WI38 (cell line): ENCODE results near the gene MACROD2.

Source experiments
- H3K4me3 ChIP-seq: 2 replicates; pipeline ENCODE4 v1.5.1; 2011; ENCODE audit warnings: low read depth, mild to moderate bottlenecking, control low read depth, low read length
- TF ChIP-seq, protein P1 (sequence below): IDR thresholded peaks from 2 replicates; pipeline ENCODE4 v1.5.1; 2012; ENCODE audit warnings: low read depth, mild to moderate bottlenecking, control low read depth, low read length

MACROD2 gene

DNA sequence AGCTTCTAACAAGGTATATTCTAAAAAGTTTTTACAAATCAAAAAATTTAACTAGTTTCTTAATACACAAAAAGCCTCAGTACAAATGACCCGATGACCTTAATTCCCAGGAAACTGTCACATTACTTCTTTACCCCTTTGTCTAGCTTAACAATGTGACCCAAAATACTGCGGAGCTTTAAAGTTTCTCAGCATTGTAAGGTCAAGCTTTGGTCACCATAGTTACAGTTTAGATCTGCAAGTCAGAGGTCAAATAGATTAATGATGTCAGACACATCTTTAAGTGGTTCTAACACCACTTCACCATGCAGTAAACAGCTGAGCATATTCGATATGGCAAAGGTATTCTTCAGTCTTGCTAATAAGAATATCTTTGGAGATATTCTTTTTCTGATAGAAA is 378.9 kb downstream of the MACROD2 start:
- H3K4me3 ChIP-seq = no peak overlapping the region
- TF ChIP-seq, protein P1, sequence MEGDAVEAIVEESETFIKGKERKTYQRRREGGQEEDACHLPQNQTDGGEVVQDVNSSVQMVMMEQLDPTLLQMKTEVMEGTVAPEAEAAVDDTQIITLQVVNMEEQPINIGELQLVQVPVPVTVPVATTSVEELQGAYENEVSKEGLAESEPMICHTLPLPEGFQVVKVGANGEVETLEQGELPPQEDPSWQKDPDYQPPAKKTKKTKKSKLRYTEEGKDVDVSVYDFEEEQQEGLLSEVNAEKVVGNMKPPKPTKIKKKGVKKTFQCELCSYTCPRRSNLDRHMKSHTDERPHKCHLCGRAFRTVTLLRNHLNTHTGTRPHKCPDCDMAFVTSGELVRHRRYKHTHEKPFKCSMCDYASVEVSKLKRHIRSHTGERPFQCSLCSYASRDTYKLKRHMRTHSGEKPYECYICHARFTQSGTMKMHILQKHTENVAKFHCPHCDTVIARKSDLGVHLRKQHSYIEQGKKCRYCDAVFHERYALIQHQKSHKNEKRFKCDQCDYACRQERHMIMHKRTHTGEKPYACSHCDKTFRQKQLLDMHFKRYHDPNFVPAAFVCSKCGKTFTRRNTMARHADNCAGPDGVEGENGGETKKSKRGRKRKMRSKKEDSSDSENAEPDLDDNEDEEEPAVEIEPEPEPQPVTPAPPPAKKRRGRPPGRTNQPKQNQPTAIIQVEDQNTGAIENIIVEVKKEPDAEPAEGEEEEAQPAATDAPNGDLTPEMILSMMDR = no peak

DNA sequence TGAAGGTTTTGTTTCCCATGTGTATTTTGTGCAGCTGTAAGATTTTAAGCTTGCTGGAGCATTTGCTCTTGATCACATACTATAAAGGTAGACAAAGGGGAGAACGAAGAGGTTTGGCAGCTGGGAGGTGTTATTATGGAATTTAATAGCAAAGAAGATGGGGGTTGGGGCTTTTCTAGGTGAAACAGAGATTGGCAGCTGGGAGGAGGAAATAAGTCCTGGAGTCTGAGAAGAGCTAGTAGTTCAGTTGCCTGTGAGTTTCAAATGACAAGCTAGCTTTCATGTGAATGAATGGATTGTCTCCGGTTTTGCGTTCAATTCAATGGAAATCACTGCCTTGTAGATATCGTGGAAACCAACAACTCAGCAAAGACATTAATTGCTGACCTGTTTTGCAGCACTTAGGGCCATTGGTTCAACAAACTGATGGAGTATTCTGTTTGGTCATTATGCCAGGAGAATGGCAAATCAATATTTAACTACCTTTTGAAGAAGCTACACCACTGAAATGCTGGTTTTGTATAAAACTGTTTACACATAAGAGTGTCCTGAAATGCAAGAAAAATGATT is 380.2 kb downstream of the MACROD2 start:
- TF ChIP-seq, protein P1 = no peak

DNA sequence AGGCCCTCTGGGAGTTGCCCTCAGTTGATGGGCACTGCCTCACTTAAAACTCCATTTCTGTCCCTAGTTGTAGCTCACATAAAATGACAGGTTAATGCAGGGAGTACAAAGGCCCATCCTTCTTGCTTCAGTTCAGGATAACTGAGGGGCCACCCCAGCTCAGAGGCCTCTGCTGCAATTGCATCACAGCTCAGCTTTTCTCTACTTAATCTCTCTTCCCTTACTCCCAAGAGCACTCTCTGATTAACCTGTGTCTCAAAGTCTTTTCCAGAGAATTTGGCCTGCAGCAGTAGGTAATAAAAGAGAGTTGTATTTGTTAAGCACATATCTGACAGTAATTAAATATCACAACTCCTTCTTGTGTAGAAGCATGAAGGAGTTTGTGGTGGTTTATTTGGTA is 383.0 kb downstream of the MACROD2 start:
- TF ChIP-seq, protein P1 = no peak
- no peak overlapping the region for H3K4me3 ChIP-seq

More for the DNA sequence above, 380.2 kb downstream of the MACROD2 start:
- H3K4me3 ChIP-seq = no peak overlapping the region

DNA sequence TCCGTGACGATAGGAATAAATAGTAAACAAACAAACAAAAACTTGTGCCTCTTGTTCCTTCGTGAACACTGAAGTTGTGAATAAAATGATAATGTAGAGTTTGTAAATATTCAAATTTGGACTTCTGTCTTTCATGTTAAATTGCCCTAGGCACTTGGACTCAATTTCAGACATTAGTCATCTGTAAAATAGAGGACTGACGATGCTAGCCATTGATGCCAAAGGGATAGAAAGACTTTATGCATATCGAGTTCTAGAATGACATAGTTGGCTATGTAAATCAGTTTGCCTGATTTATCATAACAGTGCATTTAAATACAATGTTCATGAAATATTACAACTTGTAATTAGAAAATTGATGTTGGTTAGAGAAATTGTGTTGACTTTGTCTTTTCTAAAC is 388.0 kb downstream of the MACROD2 start:
- TF ChIP-seq, protein P1 = no peak
- no peak overlapping the region for H3K4me3 ChIP-seq

DNA sequence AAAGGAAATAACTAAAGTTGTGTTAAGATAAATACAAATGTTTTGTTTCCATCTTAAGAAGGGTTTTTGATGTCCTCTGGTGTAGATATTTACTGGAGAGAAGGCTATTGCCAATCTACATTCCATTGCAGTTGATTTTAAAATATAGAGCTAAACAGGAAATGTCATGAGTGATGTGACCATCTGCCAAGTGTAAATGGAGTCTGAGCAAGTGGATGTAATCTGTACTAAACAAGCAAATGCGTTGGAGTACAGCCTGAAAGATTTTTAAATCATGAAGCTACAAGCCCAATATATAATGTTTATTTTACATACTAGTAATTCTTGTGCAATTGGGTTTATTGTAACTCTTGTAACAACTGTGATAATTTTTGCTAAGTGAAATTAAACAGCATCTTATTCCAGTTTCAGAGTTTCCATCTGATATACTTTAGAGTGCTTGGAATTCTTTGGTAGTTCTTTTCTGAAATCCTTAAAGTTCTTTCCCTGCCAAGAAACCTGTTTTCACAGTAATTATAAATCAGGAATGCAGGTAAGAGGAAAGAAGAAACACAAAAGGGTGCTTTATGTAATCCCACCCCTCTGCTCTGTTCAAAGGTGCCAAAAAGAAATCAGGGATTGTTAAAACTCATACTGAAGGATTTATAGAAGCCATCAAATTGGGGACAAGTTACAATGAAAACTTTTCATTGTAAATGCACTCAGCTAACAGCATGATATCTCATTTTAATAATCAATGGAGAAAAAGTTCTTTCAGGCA is 389.3 kb downstream of the MACROD2 start:
- no peak overlapping the region for H3K4me3 ChIP-seq
- TF ChIP-seq, protein P1 = no peak

DNA sequence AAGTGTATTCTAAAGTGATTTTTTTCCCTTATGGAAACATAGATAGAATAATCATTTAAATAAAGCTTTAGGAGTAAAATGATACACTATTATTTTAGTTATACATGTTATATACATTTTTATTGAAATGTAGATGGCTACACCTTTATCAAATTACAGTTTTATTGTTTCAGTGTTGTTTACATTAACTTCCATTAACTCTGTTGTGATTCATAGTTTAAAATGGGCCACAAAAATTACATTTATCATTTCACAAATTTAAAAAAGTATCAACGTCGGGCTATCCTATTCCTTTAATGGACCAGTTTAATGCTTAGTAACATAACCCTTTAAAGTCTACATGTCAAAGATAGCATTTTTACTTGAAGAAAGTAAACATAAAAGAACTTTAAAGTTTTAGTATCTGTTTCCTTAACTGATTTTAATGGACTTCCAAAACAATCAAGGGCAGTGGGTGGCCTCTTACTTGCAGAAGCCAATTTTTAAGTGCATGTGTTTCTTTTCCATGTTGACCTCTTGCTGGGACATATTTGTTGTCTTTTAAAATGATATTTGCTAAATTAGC is 389.9 kb downstream of the MACROD2 start:
- TF ChIP-seq, protein P1 = no peak

DNA sequence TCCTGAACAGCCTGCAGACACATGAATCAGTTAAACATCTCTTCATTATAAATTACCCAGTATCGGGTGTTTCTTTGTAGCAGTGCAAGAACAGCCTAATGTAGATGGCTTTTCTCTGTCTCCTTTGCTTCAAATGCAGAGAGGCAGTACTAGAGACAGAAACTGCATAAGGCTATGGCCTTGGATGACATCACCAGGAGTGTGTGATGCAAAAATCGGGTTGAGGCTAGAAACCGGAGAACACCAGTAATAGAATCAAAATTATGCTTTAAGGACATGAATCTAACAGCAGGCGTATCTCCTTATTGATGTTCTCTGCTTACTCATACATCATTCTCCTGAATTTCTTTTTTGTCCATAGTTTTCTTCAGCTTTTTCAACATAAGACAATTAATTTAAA is 391.4 kb downstream of the MACROD2 start:
- TF ChIP-seq, protein P1 = no peak
- H3K4me3 ChIP-seq = no peak overlapping the region

More for the DNA sequence above, 389.9 kb downstream of the MACROD2 start:
- H3K4me3 ChIP-seq = no peak overlapping the region
